ENCODE data around the gene SLC10A1.

DNA sequence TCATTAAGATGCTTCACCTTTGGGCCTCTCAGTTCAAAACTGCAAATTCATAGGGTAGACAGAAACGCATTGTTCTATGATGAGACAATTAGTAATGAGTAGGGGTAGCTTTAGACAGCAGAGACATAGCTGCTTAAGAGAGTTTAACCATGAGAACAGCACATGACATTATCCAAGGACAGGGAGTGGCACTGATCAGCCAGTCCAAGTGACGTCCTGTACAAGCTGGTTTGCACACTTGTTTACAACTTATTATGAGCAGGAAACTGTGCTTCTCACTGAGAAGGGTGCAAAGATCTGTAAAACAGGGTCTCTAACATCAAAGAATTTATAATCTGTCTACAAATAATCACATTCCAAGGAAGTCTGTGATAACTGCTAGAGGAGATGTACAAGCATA lies 41.3 kb downstream of the SLC10A1 start:
- TF ChIP-seq, protein P1, sequence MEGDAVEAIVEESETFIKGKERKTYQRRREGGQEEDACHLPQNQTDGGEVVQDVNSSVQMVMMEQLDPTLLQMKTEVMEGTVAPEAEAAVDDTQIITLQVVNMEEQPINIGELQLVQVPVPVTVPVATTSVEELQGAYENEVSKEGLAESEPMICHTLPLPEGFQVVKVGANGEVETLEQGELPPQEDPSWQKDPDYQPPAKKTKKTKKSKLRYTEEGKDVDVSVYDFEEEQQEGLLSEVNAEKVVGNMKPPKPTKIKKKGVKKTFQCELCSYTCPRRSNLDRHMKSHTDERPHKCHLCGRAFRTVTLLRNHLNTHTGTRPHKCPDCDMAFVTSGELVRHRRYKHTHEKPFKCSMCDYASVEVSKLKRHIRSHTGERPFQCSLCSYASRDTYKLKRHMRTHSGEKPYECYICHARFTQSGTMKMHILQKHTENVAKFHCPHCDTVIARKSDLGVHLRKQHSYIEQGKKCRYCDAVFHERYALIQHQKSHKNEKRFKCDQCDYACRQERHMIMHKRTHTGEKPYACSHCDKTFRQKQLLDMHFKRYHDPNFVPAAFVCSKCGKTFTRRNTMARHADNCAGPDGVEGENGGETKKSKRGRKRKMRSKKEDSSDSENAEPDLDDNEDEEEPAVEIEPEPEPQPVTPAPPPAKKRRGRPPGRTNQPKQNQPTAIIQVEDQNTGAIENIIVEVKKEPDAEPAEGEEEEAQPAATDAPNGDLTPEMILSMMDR (IDR thresholded peaks at IDR 0.05): no peak
- TF ChIP-seq POLR2A (IDR thresholded peaks at IDR 0.05): no peak
